Umbilical cord (tissue), 2 donors: ENCODE measurements around the gene RAP1GAP2. TPM values are rescaled to one million over a fixed set of nuclear protein-coding genes. Genes with fewer than 3 reads are reported as not detected.
"Not testable (repeated sequence)": the region's sequence is repeated elsewhere in the genome, so short reads cannot be mapped to it uniquely, and the experiment has no call there.

Experiments used
- DNase-seq: peaks from one replicate; pipeline ENCODE4 v3.0.0-alpha.2; 2015; ENCODE audit warnings: low spot score
- total RNA-seq: library from RNA; depleted of rRNA; stranded (reverse); fragments of >200 nt; gene quantifications from one replicate; pipeline ENCODE4 v1.2.3, GENCODE V29; 2014; ENCODE audit warnings: low replicate concordance; ENCODE audit not compliant: insufficient read depth

The RAP1GAP2 gene
- total RNA-seq, 1 donor from 2014 or later = 16.6 TPM

DNA sequence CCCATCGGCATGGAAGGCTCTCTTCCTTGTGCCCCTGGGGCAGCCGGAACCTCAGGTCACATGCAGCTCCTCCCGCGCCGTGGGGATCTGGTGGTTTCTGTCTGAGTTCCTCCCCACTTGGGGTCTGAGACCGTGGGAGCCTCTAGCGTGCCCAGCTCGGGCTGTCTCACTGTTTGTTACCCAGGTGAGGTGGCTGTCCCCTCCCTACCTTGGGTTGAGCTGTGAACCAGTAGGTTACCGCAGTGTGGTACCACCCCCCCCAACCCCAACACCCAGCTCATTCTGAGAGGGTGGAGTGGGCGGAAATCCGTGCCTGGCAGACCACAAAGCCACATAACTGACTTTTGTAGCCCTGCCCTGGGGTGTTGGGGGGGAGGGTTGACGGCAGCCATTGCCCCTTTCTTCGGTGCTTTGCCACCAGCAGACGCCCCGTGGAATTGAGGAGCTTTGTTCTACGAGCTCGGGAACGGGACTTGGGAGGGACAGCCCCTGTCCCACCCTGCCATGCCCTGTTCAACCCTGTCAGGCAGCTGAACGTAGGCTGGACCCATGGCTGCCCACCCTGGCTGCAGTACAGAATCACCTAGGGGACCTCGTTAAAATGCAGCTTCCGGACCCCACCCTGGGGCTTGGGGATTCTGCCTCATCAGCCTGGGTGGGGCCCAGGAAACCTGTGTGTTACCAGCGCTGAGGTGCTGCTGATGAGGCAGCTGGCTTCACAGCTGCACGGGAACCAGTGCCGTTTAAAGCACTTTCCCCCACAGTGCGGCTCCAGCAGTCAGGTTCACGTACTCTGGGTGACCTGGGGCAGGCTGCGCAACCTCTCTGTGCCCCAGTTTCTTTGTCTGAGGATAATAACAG, 18.5 kb downstream of the RAP1GAP2 start:
- no peak for DNase-seq

DNA sequence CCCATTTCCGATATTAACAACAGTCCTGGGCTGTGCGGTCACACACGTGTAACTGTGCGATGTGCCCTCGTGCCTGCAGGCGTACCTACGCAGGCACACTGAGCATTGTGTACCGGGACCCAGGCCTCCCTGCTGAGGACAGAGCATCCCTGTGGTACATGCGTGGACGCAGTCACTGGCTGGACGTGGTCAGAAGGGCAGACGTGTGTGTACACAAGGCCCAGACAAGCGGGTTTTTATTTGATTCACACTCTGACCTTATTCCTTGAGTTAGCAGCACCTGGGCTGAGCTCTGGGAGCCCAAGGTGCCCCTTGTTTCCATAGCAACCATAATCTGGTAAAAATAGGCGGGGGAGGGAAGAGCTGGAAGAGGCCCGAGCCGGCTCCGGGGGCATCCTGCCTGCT, 19.5 kb downstream of the RAP1GAP2 start:
- peak; percentile 25 for DNase-seq

DNA sequence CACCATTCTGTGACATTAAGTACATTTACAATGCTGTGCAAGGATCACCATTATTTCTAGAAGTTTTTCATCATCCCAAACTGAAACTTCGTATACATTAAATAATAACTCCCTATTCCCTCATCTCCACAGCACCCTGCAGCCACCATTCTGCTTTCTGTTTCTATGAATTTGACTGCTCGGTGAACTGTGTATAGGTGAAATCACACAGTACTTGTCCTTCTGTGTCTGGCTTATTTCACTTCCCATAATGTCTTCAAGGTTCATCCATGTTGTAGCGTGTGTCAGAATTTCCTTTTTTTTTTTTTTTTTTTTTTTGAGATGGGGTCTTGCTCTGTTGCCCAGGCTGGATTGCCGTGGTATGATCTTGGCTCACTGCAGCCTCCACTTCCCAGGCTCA, 20.4 kb downstream of the RAP1GAP2 start:
- DNase-seq = no peak

DNA sequence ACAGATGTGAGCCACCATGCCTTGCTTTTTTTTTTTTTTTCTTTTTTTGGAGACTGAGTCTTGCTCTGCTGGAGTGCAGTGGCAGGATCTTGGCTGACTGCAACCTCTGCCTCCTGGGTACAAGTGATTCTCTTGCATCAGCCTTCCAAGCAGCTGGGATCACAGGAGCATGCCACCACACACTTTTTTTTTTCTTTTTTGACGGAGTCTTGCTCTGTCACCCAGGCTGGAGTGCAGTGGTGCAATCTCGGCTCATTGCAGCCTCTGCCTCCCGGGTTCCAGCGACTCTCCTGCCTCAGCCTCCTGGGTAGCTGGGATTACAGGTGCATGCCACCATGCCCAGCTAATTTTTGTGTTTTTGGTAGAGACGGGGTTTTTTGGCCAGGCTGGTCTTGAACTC, 23.1 kb downstream of the RAP1GAP2 start:
- not testable (repeated sequence) for DNase-seq

DNA sequence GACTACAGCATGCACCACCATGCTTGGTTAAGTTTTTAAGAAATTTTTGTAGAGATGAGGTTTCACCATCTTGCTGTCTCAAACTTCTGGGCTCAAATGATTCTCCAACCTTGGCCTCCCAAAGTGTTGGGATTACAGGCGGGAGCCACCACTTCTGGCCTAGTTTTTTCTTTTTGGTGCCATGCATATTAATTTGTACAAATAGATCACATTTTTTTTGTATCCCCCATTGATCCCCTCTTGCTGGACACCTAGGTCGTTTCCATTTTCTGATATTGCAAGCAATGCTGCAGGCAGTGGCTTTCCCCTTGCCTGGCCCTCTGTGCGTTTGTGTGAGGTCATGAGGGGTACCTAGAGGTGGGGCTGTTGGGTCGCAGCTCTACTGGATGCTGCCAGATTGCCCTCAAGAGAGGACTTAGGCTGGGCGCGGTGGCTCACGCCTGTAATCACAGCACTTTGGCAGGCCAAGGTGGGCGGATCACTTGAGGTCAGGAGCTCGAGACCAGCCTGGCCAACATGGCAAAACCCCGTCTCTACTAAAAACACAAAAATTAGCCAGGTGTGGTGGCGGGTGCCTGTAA, 23.8 kb downstream of the RAP1GAP2 start:
- no peak for DNase-seq

DNA sequence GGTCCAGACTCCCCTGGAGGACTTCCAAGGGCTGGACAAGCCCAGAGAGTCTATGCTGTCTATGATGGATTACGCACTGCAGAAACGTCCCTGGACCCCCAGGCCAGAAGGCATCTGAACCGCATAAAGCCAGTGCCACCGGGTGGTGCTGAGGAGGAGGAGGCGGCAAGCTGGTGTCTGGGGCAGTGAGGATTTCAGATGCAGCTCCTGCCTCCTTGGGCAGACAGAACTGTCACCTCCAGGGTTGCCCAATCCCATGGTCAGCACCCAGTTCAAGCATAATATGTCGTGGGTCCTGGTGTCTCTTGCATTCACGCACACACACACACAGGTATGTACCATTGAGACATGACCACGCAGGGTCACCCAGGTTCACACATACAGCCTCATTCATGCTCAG, 25.6 kb downstream of the RAP1GAP2 start:
- no peak for DNase-seq

DNA sequence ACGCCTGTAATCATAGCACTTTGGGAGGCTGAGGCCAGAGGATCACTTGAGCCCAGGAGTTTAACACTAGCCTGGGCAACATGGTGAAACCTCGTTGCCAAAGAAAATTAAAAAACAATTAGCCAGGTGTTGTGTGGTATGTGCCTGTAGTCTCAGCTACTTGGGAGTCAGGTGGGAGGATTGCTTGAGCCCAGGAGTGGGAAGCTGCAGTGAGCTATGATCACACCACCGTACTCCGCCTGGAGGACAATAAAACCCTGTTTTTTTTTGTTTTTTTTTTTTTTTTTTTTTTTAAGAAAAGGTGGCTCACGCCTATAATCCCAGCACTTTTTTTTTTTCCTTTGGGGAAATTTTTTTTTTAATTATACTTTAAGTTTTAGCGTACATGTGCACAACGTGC, 26.1 kb downstream of the RAP1GAP2 start:
- no peak for DNase-seq

DNA sequence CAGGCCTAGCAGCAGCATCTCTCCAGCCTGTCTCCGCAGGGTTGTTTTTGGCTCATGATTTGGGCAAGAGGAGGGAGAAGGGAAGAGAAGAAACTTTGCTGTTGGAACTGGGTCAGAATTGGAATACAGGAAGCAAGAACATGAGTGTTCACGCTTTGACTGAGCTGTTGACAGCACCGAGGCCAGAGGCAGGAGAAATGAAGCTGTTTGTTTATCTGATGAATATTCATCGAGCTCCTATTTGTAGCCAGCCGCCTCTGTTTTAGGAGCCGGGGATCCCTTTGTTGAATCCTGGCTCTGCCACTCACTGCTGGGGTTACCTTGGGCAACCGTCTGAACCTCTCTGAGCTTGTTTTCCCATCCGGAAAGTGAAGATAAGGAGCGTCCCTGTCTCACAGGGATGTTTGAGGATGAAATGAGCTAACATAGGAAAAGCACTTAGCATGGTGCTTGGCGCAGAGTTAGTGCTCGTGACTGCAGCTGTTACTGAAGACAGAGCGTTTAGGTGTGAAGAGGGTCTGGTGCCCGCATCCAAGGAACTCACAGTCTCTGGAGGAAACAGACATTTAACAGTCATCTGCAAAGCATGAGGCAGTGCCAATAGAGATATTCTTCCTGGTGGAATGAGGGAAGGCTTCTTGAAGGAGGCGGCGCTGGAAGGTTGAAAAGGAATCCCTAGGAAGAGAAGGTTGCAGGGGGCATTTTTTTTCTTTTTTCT, 29.2 kb downstream of the RAP1GAP2 start:
- DNase-seq = no peak

DNA sequence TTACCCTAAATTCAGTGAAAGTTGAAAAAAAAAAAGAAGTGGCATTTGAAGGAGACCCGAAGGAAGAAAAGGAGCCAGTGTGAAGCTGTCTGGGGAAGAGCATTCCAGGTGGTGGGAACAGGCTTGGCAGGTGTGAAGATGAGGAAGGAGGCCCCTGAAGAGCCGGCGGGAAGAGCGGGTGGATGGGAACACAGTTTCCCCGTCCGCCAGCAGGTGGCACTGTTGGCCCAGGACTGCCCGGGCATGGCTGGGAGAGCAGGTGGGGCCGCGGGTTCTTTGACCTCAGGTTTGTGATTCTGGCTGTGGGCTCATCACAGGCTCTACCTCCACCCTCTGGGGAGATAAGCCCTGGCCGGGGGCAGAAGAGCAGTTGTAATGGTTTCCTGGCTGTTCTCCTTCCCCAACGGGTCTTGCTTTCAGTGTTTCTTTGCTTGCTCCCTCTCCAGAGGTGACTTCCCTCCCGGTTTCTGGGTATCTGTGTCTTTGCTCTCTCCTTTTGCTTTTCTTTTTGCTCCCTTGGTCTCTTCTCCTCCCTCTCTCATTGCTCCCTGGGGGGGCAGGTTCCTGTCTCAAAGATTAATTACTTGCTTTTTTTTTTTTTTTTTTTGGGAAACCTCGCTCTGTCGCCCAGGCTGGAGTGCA, 32.3 kb downstream of the RAP1GAP2 start:
- peak; percentile 38 for DNase-seq

DNA sequence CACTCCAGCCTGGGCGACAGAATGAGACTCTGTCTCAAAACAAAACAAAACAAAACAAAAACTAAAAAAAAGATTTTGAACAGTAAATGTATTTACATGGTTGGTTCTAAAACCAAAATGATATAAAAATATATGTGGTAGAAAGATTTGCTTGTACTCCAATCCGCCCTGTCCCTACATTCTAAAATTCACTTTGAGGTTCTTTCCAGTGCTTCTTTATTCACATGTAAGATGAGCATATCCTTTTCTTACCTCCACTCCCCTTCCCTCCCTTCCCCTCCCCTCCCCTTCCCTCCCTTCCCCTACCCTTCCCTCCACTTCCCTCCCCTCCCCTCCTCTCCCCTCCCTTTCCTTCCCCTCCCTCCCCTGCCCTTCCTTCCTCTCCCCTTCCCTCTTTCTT, 34.4 kb downstream of the RAP1GAP2 start:
- DNase-seq = no peak

DNA sequence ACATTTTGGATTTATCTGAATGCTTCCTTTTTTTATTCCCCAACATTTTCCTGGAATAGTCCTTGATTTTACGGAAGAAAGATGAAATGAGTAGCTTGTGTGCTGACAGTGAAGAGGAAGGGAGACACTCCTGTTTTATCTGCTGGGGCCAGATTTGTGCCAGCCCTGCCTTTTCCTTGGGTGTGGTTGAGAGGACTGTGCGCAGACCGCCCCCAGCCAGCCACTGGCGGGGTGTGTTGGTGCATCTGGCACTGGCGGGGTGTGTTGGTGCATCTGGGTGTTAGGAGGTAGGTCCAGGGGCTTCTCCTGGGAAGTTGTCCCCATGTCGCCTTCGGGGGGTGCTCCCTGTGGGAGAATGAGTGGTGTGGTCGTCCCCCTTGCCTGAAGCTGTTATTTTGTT, 39.5 kb downstream of the RAP1GAP2 start:
- no peak for DNase-seq

DNA sequence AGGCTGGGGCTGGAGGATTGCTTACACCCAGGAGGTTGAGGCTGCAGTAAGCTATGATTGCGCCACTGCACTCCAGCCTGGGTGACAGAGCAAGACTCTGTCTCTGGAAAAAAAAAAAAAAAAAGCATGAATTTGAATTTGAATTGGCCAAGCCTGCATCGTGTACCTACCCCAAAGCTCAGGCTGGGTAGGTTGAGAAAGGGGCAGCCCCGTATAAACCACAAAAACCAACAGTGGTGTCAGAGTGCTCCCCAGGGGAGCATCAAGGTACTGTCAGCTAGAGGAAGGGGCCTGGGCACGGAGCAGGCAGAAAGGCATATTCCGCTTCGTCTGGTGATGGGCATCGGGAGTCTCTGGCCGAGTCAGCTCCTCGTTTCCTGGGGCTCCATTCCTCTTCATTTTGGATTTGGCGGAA, 40.9 kb downstream of the RAP1GAP2 start:
- no peak for DNase-seq

DNA sequence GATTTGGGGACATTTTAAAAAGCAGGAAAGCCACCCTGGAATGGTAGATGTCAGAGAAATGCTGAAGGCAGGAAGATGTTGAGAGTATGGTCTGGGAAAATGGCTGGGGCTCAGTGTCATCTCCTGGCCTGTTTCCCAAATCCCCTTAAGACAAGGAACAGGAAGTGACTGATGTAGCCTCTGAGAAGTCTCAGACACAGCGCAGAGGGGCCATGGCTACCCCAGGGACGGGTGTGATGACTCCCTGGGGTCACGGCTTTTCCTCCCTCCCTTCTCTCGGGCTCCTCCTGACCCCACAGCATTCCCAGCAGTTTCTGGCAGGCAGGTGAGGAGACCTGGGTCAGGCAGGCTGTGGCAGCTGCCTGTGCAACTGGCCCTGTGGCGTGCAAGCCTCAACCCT, 45.4 kb downstream of the RAP1GAP2 start:
- no peak for DNase-seq

DNA sequence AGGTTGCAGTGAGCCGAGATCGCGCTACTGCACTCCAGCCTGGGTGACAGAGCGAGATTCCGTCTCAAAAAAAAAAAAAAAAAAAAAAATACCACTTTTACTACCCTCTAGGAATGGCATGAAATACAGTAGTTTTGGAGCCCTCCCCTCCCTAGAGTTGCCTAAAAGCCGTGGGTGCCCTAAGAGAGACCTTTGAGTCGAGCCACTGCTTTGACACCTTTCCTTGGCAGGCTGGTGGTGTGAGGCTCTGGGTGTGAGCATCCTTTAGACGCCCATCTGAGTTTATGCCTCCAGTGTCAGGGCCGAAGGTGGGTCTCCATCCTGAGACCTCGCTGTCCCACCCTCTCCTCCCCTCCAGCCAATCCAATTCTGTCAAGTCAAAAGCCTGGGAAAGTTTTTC, 46.2 kb downstream of the RAP1GAP2 start:
- DNase-seq = no peak

DNA sequence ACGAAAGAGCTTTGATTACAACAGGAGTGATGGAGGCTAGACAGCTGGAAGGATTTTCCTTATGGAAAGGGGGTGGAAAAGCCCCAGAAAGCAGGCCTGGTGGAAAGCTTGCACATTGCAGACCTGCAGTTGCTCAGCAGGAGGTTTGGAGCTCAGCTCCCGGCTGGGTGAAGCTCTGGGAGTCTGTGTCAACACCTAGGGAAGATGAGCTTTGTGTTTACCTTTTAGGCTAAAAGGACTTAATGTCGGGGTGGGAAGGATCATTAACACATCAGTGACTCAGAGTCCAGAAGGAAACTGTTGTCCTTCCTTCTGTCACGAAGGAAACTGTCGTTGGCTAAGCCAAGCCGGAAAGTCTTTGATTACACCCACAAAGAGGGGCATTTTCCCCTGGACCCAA, 48.2 kb downstream of the RAP1GAP2 start:
- DNase-seq = no peak

DNA sequence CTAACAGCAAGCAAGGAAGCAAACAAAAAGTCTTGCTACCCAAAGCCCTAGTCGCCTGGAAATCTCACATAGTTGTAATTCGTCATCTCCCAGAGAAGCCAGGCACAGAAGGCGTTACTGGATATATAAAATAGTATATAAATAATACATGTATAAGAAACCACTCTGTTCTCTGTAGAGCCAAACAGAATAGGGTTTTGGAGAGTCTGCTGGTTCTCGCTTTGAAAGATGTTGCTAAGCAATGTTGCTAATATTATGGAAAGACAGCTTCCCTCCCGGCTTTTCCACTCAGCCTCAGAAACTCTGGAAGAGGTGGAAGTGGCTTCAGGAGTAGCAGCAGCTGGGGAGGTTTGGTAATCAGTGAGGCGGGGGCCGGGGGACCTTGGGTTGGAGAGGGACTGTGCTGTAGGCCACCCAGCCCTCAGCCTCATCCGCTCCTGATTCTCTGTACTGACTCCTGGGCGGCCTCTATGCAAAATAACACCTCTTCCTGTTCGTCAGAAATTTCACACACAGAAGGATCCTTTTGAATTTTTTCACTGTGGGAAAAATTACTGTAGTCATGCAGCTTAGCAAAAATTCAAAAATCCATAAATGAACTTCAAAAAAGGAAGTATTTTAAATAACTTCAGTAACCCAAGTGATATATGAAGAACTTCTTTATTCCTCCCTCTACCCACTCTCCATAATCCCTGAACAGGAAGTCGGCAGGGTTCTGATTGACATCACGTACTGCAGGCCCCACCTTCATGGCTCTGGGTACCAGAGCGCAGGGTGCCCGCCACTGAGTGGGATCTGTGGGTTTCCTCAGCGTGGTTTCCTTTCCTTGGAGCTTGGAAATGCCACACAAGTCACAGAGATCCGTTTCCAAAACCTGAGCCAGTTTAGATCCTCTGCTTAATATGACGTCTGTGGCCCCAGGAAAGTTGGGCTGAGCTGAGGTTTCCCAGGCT, 51.4 kb downstream of the RAP1GAP2 start:
- DNase-seq = no peak

DNA sequence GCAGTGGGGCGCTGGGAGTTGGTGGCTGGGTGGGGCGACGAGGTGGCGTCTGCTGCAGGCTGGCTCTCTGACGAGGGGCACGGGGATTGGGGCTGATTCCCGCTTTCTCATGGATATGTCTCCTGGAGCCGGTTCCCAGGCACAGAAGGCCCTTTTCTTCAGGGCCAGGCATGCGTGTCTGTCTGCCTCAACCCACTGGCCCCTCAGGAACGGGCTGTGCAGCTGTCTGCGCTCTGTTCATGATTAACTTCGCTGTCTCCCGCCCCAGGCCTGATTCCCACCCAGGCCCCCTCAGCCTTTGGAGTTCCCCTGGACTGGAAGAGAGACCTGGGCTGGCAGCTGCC, 53.1 kb downstream of the RAP1GAP2 start:
- DNase-seq = no peak

DNA sequence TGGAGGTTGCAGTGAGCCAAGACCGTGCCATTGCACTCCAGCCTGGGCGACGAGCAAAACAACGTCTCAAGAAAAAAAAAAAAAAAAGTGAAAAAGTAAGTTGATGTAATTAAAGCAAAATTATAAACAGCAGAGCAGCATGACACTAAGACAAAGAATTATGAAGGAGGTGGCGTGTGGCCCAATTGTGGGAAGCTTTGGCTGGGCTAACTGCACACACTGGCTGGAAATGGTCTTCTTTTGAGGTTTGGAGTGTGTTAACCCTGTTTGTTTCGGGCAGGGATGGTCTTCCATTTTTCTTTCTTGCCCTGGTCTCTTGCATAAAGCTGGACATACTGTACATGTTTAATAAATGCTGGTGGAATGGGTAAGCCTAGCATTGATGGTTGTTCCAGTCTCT, 54.8 kb downstream of the RAP1GAP2 start:
- DNase-seq = no peak

DNA sequence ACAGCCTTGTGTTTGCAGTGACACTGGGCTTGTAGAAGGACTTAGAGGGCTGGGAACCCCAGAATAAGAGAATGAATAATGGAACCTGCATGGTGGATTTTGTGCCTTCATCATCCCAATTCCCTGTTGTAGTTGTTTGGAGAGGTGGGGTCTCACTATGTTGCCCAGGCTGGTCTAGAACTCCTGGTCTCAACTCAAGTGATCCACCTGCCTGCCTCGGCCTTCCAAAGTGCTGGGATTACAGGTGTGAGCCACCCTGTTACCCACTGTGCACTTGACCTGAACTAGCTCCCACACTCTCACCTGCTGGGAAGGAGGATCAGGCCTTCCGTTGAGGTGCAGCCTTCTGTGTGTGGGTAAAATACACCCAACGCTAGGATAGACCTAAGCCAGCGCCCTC, 55.4 kb downstream of the RAP1GAP2 start:
- DNase-seq = no peak

DNA sequence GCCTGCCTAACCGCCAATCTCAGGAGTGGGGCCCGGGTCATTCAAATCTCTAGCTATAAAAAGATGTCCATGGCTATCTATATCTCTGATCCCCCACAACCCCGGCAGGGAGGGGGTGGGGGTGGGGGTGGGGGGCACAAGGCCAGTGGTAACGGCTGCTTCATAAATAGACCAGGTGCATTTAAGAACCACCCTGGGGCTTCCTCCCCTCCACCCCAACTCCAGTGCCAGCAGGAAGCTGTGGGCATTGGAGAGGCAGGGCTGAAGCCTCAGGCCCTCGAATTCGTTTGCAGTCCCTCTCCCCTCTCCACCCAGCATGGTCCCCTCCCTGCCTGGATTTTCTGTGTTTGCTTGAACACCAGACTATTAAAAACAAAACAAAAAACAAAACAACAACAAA, 56.0 kb downstream of the RAP1GAP2 start:
- no peak for DNase-seq

DNA sequence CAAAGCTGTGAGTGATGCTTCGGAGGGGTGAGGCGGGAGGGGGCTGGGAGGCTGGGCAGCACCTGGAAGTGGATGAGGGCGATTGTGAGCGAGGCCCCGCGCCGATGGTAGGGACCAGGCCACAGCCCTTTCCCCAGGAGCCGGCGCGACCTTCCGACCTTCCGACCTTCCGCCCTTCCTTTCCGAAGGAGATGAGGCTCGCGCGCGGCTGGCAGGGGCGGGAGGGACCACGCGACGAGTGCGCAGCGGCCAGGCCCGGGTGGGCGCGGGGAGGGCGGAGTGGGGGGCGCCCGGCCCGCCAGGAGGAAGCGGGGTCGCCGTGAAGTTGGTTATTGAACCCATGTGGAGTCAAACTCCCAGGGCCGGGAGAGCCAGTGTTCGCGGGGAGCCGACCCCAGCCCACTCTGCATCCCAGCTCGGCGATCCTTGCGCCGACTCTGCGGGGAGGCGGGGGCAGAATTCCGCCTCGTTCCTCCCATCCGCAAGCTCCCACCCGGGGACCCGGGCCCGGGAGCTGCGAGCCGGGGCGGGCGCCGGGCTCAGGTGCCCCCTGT, 56.6 kb downstream of the RAP1GAP2 start:
- DNase-seq = no peak
